Measurements from ENCODE around the gene KLHL17. TPM values are rescaled to one million over a fixed set of nuclear protein-coding genes. Genes with fewer than 3 reads are reported as not detected.
A peak's percentile ranks its signal among the peaks of the same experiment; 100 is the strongest.

The KLHL17 gene
- 6.4 TPM for total RNA-seq
- long read RNA-seq, transcript KLHL17-201 (12 exons, 2,560 nt), result major isoform, 8 of 19 reads
- long read RNA-seq, partial matches to known transcripts, result 2 of 19 reads
- long read RNA-seq, other reads (novel, unspliced or antisense), result 9 of 19 reads

DNA sequence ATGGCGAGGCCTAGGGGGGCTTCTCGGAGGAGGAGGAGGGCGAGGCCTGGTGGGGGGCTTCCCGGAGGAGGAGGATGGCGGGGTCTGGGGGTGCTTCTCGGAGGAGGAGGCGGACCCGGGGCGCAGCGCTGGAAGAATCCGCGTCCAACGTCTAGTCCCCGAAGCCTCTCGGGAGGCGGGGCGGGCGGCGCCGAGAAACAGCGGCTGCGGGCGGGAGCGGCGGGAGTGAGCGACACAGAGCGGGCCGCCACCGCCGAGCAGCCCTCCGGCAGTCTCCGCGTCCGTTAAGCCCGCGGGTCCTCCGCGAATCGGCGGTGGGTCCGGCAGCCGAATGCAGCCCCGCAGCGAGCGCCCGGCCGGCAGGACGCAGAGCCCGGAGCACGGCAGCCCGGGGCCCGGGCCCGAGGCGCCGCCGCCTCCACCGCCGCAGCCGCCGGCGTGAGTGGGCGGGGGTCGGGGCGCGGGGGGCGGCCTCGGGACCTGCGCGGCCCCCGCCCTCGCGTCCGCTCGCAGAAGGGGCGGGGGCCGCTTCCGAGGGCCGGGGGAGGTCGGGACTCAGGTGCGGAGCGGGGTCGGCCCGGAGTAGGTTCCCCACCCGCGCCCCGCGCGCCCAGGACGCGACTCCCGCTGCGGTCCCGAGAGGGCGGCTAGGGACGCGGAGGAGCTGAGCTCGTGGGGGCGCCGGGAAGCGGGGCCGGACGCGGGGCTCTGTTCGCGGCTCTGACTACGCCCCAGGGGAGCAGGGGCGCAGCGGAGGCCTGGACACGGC lies at the start of gene KLHL17:
KLHL17 (plus strand) TSS at position 222 of the 769 bp plus-strand sequence; CDS start at position 332, 110 bp downstream.
- Histone ChIP-seq H3K36me3 (peaks cover 25% of the 10 kb centered on the region), H3K4me1 (peaks cover 47% of the 10 kb centered on the region), H3K27ac (replicated peaks) (no peak within 1 kb of the TSS), H3K9me3 (replicated peaks) (no peaks in the 10 kb centered on the region), H3K4me3 (peak within 1 kb of the TSS; percentile 100), H3K27me3 (ENCODE audit: low read depth) (no peaks in the 10 kb centered on the region)
- TF ChIP-seq, protein P1, sequence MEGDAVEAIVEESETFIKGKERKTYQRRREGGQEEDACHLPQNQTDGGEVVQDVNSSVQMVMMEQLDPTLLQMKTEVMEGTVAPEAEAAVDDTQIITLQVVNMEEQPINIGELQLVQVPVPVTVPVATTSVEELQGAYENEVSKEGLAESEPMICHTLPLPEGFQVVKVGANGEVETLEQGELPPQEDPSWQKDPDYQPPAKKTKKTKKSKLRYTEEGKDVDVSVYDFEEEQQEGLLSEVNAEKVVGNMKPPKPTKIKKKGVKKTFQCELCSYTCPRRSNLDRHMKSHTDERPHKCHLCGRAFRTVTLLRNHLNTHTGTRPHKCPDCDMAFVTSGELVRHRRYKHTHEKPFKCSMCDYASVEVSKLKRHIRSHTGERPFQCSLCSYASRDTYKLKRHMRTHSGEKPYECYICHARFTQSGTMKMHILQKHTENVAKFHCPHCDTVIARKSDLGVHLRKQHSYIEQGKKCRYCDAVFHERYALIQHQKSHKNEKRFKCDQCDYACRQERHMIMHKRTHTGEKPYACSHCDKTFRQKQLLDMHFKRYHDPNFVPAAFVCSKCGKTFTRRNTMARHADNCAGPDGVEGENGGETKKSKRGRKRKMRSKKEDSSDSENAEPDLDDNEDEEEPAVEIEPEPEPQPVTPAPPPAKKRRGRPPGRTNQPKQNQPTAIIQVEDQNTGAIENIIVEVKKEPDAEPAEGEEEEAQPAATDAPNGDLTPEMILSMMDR (IDR thresholded peaks at IDR 0.05; ENCODE audit: borderline replicate concordance), result no peak
- DNase-seq, result peak; percentile 80
- intact Hi-C loops (cut with micrococcal nuclease), result no loop called here

DNA sequence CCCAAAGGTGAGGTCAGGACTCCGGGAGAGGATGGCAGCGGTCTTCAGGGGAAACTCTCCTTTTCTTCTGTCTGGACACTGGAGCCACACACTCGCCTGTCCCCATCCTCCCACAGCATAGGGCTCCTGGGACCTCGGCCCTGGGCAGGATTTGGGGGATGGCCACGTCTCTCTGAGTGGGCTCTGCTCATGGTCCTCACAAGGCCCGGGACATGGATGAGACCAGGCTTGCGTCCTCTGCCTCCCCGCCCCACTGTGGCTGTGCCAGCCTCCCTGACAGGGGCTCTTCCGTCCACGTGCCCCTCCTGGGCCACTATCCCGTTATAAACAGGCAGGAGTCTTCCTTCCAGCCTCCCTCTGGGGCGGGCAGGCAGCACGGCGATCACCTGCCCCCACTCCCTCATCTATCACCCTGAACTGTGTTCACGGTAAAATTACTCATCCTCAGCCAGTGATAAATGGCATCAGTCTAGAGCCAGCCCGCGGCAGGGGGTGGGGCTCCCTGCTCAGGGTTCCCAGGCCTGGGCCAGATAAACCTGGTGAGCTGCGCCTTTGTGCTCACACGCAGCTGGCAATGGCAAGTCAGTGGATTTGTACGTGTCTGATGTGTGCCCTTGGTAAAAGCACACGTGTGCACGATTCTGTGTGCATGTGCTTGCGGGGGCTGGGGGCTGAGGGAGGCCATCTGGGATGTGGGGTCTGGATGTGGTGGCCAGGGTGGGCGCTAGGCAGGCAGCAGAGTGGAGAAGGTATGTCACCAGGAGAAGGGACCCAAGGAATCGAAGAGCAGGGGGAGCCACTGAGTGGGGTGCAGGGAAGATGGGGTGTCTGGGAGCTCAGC lies 49.3 kb upstream of the KLHL17 start:
- no peak overlapping the region for H3K27ac ChIP-seq (replicated peaks)
- intact Hi-C loops (cut with micrococcal nuclease), result no loop called here
- H3K9me3 ChIP-seq (replicated peaks), result no peaks in the 10 kb centered on the region
- no peak for DNase-seq
- TF ChIP-seq, protein P1 (IDR thresholded peaks at IDR 0.05; ENCODE audit: borderline replicate concordance), result no peak
- H3K4me1 ChIP-seq, result peaks cover 6% of the 10 kb centered on the region
- H3K27me3 ChIP-seq (ENCODE audit: low read depth), result peaks cover 87% of the 10 kb centered on the region
- no peaks in the 10 kb centered on the region for H3K36me3 ChIP-seq
- H3K4me3 ChIP-seq, result no peak overlapping the region

DNA sequence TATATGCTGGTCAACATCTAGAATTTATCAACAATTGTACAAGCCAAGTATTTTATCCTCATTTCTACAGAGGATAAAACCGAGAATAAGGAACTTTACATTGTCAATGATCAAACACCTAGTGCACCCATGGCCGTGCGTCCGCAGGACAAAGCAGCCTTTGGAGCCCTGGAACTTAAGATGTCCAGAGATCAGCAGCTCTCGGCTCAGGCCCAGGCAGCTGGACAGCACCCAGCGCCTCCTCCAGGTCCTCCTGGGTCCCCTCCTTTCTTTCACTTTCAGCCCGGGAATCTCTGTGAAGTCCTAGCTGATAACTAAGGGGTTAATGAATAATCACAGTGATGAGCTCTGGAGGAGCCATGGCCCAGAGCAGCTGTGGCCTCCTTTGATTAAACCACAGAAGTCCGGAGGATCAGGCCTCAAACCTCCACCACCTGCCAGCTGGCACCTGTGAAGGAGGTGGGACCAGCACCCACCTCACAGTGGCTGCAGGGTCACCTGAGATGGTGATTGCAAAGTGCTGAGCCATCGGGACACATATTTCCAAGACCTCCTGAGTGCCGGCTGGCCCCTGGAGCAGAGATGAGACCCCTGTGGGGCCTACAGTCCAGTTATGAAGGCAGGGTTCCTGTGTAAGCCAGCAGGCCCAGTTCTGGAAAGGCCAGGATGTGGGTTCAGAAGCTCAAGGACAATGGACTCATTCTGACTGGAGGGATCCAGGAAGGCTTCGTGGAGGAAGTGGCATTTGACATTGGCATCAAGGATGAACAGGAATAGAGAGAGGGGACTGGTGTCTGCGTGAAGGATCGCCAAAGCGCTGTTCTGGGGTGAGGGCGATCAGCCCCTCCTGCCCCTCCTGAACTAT lies 48.3 kb upstream of the KLHL17 start:
- Histone ChIP-seq H3K36me3 (no peaks in the 10 kb centered on the region), H3K4me3 (no peak overlapping the region), H3K27ac (replicated peaks) (no peak overlapping the region), H3K27me3 (ENCODE audit: low read depth) (peaks cover 88% of the 10 kb centered on the region), H3K4me1 (peaks cover 13% of the 10 kb centered on the region), H3K9me3 (replicated peaks) (no peaks in the 10 kb centered on the region)
- intact Hi-C loops (cut with micrococcal nuclease), result no loop called here
- no peak for DNase-seq
- TF ChIP-seq, protein P1 (IDR thresholded peaks at IDR 0.05; ENCODE audit: borderline replicate concordance), result no peak

DNA sequence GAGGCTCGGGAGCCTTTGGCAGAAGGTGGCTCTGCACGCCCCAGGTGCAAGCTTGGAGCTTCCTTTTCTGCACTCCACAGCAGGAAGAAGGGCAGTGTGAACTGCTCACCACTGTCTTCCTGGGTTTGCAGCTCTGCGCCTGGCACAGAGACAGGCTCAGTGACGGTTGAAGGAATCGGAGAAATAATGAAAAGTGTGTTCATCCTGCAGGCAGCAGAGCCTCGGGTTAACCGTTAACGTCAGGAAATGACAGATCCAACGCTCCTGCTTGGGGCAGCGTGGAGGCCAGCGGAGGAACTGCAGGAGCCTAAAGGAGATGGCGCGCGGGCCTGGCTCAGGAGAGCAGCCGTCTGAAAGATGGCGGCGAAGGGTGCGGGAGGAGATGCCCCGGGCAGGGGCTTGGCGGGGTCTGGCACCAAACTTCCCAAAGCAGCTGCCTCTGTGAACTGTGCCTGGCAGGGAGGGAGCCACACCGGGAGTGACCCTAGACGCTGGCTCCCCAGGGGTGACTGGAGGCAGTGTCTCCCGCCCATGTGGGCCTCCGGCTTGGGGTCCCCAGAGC lies 47.6 kb upstream of the KLHL17 start:
- no peak overlapping the region for H3K27ac ChIP-seq (replicated peaks)

More for the DNA sequence above, 47.6 kb upstream of the KLHL17 start:
- Histone ChIP-seq H3K36me3 (no peaks in the 10 kb centered on the region), H3K9me3 (replicated peaks) (no peaks in the 10 kb centered on the region), H3K4me3 (no peak overlapping the region), H3K27me3 (ENCODE audit: low read depth) (peaks cover 90% of the 10 kb centered on the region), H3K4me1 (peaks cover 13% of the 10 kb centered on the region)
- peak; percentile 10 for DNase-seq
- TF ChIP-seq, protein P1 (IDR thresholded peaks at IDR 0.05; ENCODE audit: borderline replicate concordance), result peak; percentile 10
- intact Hi-C loops (cut with micrococcal nuclease), result no loop called here

Measured in left ventricle myocardium inferior (tissue), 1 donor.